Bone marrow (tissue), 2 donors: Measurements from ENCODE around the gene TBC1D3G.
"Not testable (repeated sequence)": the region's sequence is repeated elsewhere in the genome, so short reads cannot be mapped to it uniquely, and the experiment has no call there.

Source experiments
- DNase-seq, 2 donors: peaks; one replicate each; lab custom pipeline; 2025; lab: John Stamatoyannopoulos, UW

TBC1D3G gene

DNA sequence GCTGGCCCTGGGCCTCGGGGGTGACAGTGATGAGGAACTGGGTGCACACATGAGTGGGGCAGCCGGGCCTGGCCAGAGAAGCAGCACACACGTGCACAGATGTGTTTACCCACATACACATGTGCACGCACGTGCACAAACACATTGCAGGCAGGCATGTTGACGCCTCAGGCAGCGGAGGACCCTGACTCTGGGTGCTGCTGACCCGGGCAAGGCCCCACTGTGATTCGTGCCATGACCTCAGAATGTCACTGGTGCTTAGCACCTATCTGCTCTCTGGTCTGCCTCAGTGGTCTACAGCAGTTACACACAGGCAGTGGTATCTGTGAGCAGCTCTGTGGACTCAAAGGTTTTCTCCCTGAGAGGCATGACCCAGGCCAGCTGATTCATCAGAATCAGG, at the start of gene TBC1D3G:
Gene TBC1D3G, plus strand, starts transcription at position 301 of the 400 bp plus-strand sequence. CDS start 1,528 bp downstream, outside the sequence.
- DNase-seq, result not testable (repeated sequence)

DNA sequence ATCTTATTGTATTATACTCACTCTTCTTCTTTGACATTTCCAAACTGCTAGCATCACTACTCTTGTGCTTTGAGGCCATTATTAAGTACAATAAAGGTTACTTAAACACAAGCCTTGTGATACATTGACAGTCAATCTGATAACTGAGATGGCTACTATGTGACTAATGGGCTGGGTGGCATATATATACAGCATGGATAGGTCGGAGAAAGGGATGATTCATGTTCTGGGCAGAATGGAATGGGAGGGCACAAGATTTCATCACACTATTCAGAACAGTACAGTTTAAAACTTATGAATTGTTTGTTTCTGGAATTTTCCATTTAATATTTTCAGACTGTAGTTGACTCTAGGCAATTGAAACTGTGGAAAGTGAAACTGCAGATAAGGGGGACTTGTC, 40.4 kb upstream of the TBC1D3G start:
- not testable (repeated sequence) for DNase-seq

DNA sequence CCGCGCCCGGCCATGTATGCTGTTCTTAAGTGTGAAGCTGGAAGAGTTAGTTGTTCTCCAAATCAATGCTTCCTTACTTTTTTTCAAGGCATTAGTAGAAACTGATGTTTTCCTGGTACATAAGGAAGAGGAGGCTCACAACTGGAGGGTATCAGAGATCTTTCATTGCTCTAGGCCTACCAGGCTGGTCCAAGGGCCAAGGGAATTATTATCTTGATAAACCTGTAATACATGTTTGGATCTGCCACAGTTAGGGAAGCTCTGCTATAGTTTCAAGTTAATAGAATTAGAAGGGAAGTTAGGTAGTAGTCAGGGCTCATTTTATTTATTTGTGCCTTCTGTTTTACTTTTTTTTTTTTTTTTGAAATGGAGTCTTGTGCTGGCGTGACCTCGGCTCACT, 39.5 kb upstream of the TBC1D3G start:
- DNase-seq, result not testable (repeated sequence)

DNA sequence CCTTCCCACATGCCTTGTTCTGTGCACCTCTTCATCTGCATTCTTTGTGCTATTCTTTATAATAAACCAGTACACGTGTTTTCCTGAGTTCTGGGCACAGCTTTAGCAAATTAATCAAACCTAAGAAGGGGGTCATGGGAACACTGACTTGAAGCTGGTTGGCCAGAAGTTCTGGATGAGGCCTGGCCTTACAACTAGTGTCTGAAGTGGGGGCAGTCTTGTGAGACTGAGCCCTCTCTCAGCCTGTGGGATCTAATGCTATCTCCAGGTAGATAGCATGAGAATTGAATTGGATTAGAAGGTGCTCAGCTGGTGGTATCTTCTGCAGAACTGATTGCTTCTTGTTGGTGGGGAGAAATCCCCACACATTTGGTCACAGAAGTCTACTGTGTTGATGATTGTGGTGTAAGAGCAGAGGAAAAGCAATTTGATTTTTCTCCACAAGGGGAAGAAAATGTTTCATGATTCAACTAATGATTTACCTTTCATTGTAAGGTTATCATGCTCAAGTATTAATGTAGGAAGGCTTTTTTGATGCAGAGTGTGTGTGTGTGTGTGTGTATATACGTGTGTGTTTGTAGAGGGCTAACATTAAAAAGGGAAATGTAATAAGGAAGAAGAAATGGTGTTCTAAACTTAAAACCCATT, 33.6 kb upstream of the TBC1D3G start:
- not testable (repeated sequence) for DNase-seq

GRCh38 chr17:36295161-36295560, 28.5 kb upstream of the TBC1D3G start:
- DNase-seq, result not testable (repeated sequence)

- not testable (repeated sequence) for DNase-seq
These were observed 7.9 kb upstream of the TBC1D3G start for GRCh38 chr17:36315736-36316135.

DNA sequence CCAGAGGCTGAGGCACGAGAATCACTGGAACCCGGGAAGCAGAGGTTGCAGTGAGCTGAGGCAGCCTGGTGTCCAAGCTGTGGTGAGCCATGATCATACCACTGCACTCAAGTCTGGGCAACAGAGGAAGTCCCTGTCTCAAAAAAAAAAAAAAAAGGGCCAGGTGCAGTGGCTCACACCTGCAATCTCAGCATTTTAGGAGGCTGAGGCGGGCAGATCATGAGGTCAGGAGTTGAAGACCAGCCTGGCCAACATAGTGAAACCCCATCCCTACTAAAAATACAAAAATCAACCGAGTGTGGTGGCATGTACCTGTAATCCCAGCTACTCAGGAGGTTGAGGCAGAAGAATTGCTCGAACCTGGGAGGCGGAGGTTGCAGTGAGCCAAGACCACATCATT, 38.8 kb downstream of the TBC1D3G start:
- not testable (repeated sequence) for DNase-seq

DNA sequence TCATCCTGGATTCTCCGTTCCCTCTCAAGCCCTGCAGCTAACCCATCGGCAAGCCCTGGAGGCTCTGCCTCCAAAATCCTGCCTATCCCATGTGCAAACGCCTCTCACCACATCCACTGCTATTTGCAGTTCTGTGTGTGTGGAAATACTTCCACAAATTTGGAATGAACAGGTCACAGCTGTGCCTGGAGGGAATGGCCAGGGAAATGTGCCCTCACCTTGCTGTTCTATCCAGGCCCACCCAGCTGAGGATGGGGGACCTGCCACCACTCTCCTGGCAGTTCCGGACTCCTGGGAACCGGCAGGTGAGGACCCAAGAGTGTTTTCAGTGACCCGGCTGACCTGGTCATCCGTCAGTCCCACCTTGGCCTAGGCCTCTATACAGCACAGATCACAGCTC, 52.3 kb downstream of the TBC1D3G start:
- DNase-seq, result not testable (repeated sequence)
